B cell (primary cell): ENCODE data around the gene PTPRE. TPM values are rescaled to one million over a fixed set of nuclear protein-coding genes. Genes with fewer than 3 reads are reported as not detected.
A peak's percentile ranks its signal among the peaks of the same experiment; 100 is the strongest.

Source experiments
- ATAC-seq: fragments of 200-7000 bp; cut with Tn5 transposase; one replicate; pipeline ENCODE4 v1.10.0; 2021; ENCODE audit warnings: low read depth, mild to moderate bottlenecking, moderate number of reproducible peaks, moderate library complexity
- CTCF ChIA-PET: fragments of 350-600 bp; sonication (Branson Sonifier 250); formaldehyde crosslinking; loops from one replicate; lab custom pipeline; 2021; ENCODE audit warnings: antibody characterized with exemption, inconsistent platforms; lab: Charles Lee
- POLR2A ChIA-PET: fragments of 350-600 bp; sonication (Branson Sonifier 250); formaldehyde crosslinking; loops from one replicate; lab custom pipeline; 2021; ENCODE audit warnings: antibody characterized with exemption; lab: Charles Lee
- DNase-seq: peaks from one replicate; pipeline ENCODE4 v3.0.0; 2013
- H2AFZ ChIP-seq: 2 replicates; pipeline ENCODE4 v1.6.1; 2012; ENCODE audit warnings: mild to moderate bottlenecking, low read depth, low read length; ENCODE audit not compliant: insufficient read depth, poor library complexity, severe bottlenecking
- H3K27ac ChIP-seq, 2 donors: 1 replicate in 1 of 2; 2 replicates in 1 of 2; pipeline ENCODE4 v1.5.1; 2012 to 2013; ENCODE audit warnings: low read length in 2 of 2, mild to moderate bottlenecking in 2 of 2, moderate library complexity in 1 of 2
- H3K27me3 ChIP-seq, 4 experiments: fragments of 200-600 bp in 1 of 4; sonication (generic) in 1 of 4; replicated peaks in 1 of 4; 1 replicate in 2 of 4; 2 replicates in 2 of 4; pipeline versions ENCODE4 v1.6.1 to v1.7.0; 2013 to 2016; ENCODE audit warnings: low read length in 3 of 4, mild to moderate bottlenecking in 2 of 4, mixed read lengths in 1 of 4, moderate library complexity in 1 of 4; ENCODE audit not compliant: insufficient read depth in 4 of 4, control insufficient read depth in 3 of 4; ENCODE audit errors: control extremely low read depth in 1 of 4
- H3K36me3 ChIP-seq, 2 experiments: replicated peaks in 1 of 2; 1 replicate in 1 of 2; 2 replicates in 1 of 2; pipeline versions ENCODE4 v1.6.1 to v1.7.1; 2013; ENCODE audit warnings: low read length in 1 of 2; ENCODE audit not compliant: insufficient read depth in 2 of 2, control insufficient read depth in 1 of 2; ENCODE audit errors: control extremely low read depth in 1 of 2, extremely low read depth in 1 of 2
- H3K4me1 ChIP-seq, 2 donors: fragments of 200-600 bp in 1 of 2; sonication (generic) in 1 of 2; 1 replicate in 1 of 2; 2 replicates in 1 of 2; pipeline versions ENCODE4 v1.5.1 to v1.6.1; 2013 to 2017; ENCODE audit warnings: low read length in 2 of 2; ENCODE audit not compliant: control insufficient read depth in 2 of 2, insufficient read depth in 2 of 2
- H3K4me2 ChIP-seq: replicated peaks from 2 replicates; pipeline ENCODE3; 2012; ENCODE audit warnings: mild to moderate bottlenecking, low read depth, low read length; ENCODE audit not compliant: poor library complexity, severe bottlenecking
- H3K4me3 ChIP-seq, 5 experiments: fragments of 200-600 bp in 1 of 5; sonication (generic) in 1 of 5; 1 replicate in 3 of 5; 2 replicates in 2 of 5; pipeline versions ENCODE4 v1.5.1 to v1.7.0; 2011 to 2016; ENCODE audit warnings: low read length in 4 of 5, mild to moderate bottlenecking in 4 of 5, low read depth in 2 of 5, control low read depth in 1 of 5, moderate library complexity in 1 of 5; ENCODE audit not compliant: insufficient read depth in 1 of 5; ENCODE audit errors: control extremely low read depth in 1 of 5, extremely low read depth in 1 of 5
- H3K79me2 ChIP-seq: fragments of 200-600 bp; sonication (generic); one replicate; pipeline ENCODE4 v1.6.0; 2016; ENCODE audit warnings: low read length; ENCODE audit not compliant: control insufficient read depth, insufficient read depth
- H3K9ac ChIP-seq: fragments of 200-600 bp; sonication (generic); 2 replicates; pipeline ENCODE4 v1.6.1; 2017; ENCODE audit warnings: mild to moderate bottlenecking, low read length, moderate library complexity
- H3K9me3 ChIP-seq, 3 donors: one replicate each; pipeline versions ENCODE4 v1.6.1 to v1.7.1; 2013; ENCODE audit warnings: low read length in 2 of 3; ENCODE audit not compliant: control insufficient read depth in 2 of 3, insufficient read depth in 1 of 3; ENCODE audit errors: control extremely low read depth in 1 of 3
- H4K20me1 ChIP-seq: 2 replicates; pipeline ENCODE4 v1.6.0; 2012; ENCODE audit warnings: mild to moderate bottlenecking, low read length; ENCODE audit not compliant: insufficient read depth, control insufficient read depth, poor library complexity, severe bottlenecking
- H3K27ac Mint-ChIP-seq: one replicate; pipeline ENCODE4 v1.8.0; 2021; ENCODE audit warnings: mixed read lengths
- H3K27me3 Mint-ChIP-seq: one replicate; pipeline ENCODE4 v1.8.0; 2021; ENCODE audit warnings: mixed read lengths
- H3K4me1 Mint-ChIP-seq: one replicate; pipeline ENCODE4 v1.8.0; 2021; ENCODE audit warnings: mixed read lengths
- H3K4me3 Mint-ChIP-seq: one replicate; pipeline ENCODE4 v1.8.0; 2021; ENCODE audit warnings: mixed read lengths
- H3K9me3 Mint-ChIP-seq: one replicate; pipeline ENCODE4 v1.8.0; 2022; ENCODE audit warnings: mixed read lengths; ENCODE audit not compliant: insufficient read depth
- EZH2 ChIP-seq: IDR thresholded peaks from 2 replicates; pipeline ENCODE4 v1.6.1; 2012; ENCODE audit warnings: borderline replicate concordance, low read depth, mild to moderate bottlenecking, moderate library complexity, low read length; ENCODE audit not compliant: insufficient read depth, poor library complexity, severe bottlenecking
- WGBS: methylation state at CpG from one replicate; pipeline ENCODE4 v1.1.5; 2013; ENCODE audit warnings: missing lambda C conversion rate; ENCODE audit not compliant: insufficient coverage; 5-methylcytosine and 5-hydroxymethylcytosine counted together
- intact Hi-C: fragments of 100-400 bp; cut with micrococcal nuclease; formaldehyde crosslinking; loops from one replicate; pipeline ENCODE4 v1.10.0; 2022
- polyA plus RNA-seq: library from polyadenylated mRNA; depleted of rRNA; stranded (reverse); fragments of >200 nt; gene quantifications from 2 replicates; pipeline ENCODE4 v1.2.3, GENCODE V29; 2012
- total RNA-seq, 2 donors: library from RNA; stranded (reverse); fragments of 120-200 nt in 1 of 2; gene quantifications; 1 replicate in 1 of 2; 2 replicates in 1 of 2; pipeline versions ENCODE4 v1.2.3 to v1.2.4, GENCODE V29; 2013 to 2022
- TF ChIP-seq, protein P1 (sequence below): fragments of 200-600 bp; IDR thresholded peaks from one replicate; pipeline ENCODE4 v1.8.0; 2022; ENCODE audit warnings: antibody characterized with exemption, mild to moderate bottlenecking

The PTPRE gene
- total and polyA plus RNA-seq, 2 donors (not counting 1 experiment from before 2014, with no cell fraction given): 6.6 to 32.7 TPM

DNA sequence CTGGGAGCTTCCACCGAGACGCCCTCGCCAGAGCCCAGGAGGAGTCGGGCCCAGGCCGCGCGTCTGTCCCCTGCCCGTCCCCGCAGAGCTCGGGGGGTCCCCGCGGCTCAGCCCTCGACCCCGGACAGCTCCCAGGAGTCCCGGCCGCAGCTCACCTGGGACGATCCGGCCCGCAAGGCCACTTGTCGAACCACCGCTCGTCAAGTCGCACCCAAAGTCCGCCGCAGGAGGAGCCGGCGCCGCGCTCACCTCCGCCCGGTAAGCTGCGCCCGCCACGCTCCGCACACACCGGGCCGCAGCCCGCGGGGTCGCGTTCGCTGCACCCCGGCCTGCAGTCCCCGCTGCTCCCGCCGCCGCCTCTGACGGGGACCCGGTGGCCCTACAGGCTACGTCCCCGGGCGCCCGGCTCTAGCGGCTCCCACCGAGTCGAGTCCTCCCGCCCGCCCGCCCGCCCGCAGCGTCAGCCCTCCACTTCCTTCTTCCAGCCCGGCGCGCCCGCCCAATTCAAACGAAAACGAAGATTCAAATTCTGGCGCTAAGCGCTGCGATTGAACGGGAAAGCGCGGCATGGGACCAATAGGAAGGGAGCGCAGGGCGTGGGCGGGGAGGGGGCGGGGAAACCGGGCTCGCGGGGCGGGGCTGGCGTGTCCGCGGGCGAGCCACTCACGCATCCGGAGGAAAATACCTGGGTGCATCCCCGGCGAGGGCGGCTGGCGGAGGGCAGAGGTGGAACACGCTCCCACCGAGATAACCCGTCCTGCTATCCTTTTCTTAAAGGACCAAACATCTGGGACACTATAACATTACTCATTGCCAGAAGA is 219.3 kb downstream of the PTPRE start, which contains the start of gene MKI67:
Gene MKI67 (minus strand): TSS at position 480 of the 821 bp plus-strand sequence. CDS start 756 bp downstream, outside the sequence.
- H3K9me3 ChIP-seq: peaks cover 0 to 1% (median 0%) of the 10 kb centered on the region in 3 donors
- ChIA-PET CTCF (interaction anchor here (0.6 to 1.3 kb wide), 7 partner anchors 9 to 115 kb away, joined by 3 to 4 read pairs (median 3); no protein-coding TSS in a partner anchor), POLR2A (no interaction called here)
- peaks cover 29% of the 10 kb centered on the region for H3K4me1 Mint-ChIP-seq
- H3K4me3 Mint-ChIP-seq: peak within 1 kb of the TSS; percentile 89
- ATAC-seq (peak; percentile 94), DNase-seq (peak; percentile 94)
- H3K36me3 ChIP-seq: no peaks in the 10 kb centered on the region
- intact Hi-C loops: loop anchor here (1.0 to 5.0 kb wide), 5 partner anchors 21 to 1341 kb away; partner anchors contain the start of gene MGMT
- H3K27ac Mint-ChIP-seq: peak within 1 kb of the TSS; percentile 66
- H3K4me3 ChIP-seq: peak within 1 kb of the TSS; percentile 60 to 96 (median 73)
- peak within 1 kb of the TSS; percentile 83 for H3K9ac ChIP-seq
- peaks cover 0 to 23% (median 19%) of the 10 kb centered on the region in 4 experiments for H3K27me3 ChIP-seq
- no peaks in the 10 kb centered on the region for H3K9me3 Mint-ChIP-seq
- H3K27me3 Mint-ChIP-seq: peaks cover 27% of the 10 kb centered on the region
- H3K27ac ChIP-seq: peak within 1 kb of the TSS; percentile 72 to 74
- TF ChIP-seq, protein P1, sequence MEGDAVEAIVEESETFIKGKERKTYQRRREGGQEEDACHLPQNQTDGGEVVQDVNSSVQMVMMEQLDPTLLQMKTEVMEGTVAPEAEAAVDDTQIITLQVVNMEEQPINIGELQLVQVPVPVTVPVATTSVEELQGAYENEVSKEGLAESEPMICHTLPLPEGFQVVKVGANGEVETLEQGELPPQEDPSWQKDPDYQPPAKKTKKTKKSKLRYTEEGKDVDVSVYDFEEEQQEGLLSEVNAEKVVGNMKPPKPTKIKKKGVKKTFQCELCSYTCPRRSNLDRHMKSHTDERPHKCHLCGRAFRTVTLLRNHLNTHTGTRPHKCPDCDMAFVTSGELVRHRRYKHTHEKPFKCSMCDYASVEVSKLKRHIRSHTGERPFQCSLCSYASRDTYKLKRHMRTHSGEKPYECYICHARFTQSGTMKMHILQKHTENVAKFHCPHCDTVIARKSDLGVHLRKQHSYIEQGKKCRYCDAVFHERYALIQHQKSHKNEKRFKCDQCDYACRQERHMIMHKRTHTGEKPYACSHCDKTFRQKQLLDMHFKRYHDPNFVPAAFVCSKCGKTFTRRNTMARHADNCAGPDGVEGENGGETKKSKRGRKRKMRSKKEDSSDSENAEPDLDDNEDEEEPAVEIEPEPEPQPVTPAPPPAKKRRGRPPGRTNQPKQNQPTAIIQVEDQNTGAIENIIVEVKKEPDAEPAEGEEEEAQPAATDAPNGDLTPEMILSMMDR: no peak
- TF ChIP-seq EZH2: no peak
- H2AFZ ChIP-seq: peak within 1 kb of the TSS; percentile 80
- no peaks in the 10 kb centered on the region for H4K20me1 ChIP-seq
- H3K79me2 ChIP-seq: peaks cover 33% of the 10 kb centered on the region
- peak within 1 kb of the TSS; percentile 97 for H3K4me2 ChIP-seq
- WGBS: under 1% methylated on average over 94 of the region's 95 CpGs
- H3K4me1 ChIP-seq: peaks cover 18 to 23% of the 10 kb centered on the region in 2 donors

- WGBS: 100% methylated on average over 1 of the region's 8 CpGs
- intact Hi-C loops: loop anchor here (5.0 kb wide), 1 partner anchor 1339 kb away; the partner anchor contains the start of gene MGMT
- CTCF ChIA-PET: no interaction called here
Measured at GRCh38 chr10:128128582-128128981, 221.7 kb downstream of the PTPRE start.

More at GRCh38 chr10:128128582-128128981, 221.7 kb downstream of the PTPRE start:
- no peak overlapping the region for H2AFZ ChIP-seq
- H3K27me3 ChIP-seq: peaks cover 0 to 21% (median 16%) of the 10 kb centered on the region in 4 experiments
- Mint-ChIP-seq H3K4me3 (no peak overlapping the region), H3K27ac (no peak overlapping the region), H3K4me1 (peaks cover 22% of the 10 kb centered on the region), H3K9me3 (no peaks in the 10 kb centered on the region), H3K27me3 (peaks cover 16% of the 10 kb centered on the region)
- H3K27ac ChIP-seq: no peak overlapping the region
- no peak overlapping the region for H3K9ac ChIP-seq
- ATAC-seq (no peak), DNase-seq (no peak)
- H3K4me2 ChIP-seq: no peak overlapping the region
- no peak for TF ChIP-seq EZH2
- TF ChIP-seq, protein P1: no peak
- no peaks in the 10 kb centered on the region for H4K20me1 ChIP-seq
- POLR2A ChIA-PET: no interaction called here
- peaks cover 18 to 23% of the 10 kb centered on the region in 2 donors for H3K4me1 ChIP-seq
- H3K9me3 ChIP-seq: no peaks in the 10 kb centered on the region
- H3K79me2 ChIP-seq: peaks cover 23% of the 10 kb centered on the region
- no peak overlapping the region for H3K4me3 ChIP-seq
- no peaks in the 10 kb centered on the region for H3K36me3 ChIP-seq
